Gastrocnemius medialis (tissue), 4 donors: ENCODE measurements around the gene TBX21.

Experiments
- POLR2A ChIP-seq, 2 donors: fragments of 450-650 bp; IDR thresholded peaks; one replicate each; pipeline ENCODE4 v1.6.1; 2017; ENCODE audit warnings: antibody characterized with exemption in 2 of 2, mild to moderate bottlenecking in 2 of 2, moderate library complexity in 2 of 2
- TF ChIP-seq, protein P1 (sequence below), 5 experiments: fragments of 450-650 bp in 3 of 5; fragments of 200-600 bp in 2 of 5; sonication (generic) in 2 of 5; IDR thresholded peaks in 4 of 5; conservative IDR thresholded peaks in 1 of 5; 1 replicate in 4 of 5; 2 replicates in 1 of 5; pipeline ENCODE4 v1.5.1; 2016 to 2019; ENCODE audit warnings: antibody characterized with exemption in 5 of 5, mild to moderate bottlenecking in 3 of 5, moderate library complexity in 3 of 5

- TF ChIP-seq, protein P1, sequence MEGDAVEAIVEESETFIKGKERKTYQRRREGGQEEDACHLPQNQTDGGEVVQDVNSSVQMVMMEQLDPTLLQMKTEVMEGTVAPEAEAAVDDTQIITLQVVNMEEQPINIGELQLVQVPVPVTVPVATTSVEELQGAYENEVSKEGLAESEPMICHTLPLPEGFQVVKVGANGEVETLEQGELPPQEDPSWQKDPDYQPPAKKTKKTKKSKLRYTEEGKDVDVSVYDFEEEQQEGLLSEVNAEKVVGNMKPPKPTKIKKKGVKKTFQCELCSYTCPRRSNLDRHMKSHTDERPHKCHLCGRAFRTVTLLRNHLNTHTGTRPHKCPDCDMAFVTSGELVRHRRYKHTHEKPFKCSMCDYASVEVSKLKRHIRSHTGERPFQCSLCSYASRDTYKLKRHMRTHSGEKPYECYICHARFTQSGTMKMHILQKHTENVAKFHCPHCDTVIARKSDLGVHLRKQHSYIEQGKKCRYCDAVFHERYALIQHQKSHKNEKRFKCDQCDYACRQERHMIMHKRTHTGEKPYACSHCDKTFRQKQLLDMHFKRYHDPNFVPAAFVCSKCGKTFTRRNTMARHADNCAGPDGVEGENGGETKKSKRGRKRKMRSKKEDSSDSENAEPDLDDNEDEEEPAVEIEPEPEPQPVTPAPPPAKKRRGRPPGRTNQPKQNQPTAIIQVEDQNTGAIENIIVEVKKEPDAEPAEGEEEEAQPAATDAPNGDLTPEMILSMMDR (IDR thresholded peaks at IDR 0.05 in 4 of 5, conservative IDR thresholded peaks at IDR 0.05 in 1 of 5): no peak
- TF ChIP-seq POLR2A (IDR thresholded peaks at IDR 0.05): no peak
Measured at GRCh38 chr17:47741793-47742145, 8.7 kb downstream of the TBX21 start.
